Endothelial cell of umbilical vein (primary cell): Measurements from ENCODE around the gene PXN. TPM values are rescaled to one million over a fixed set of nuclear protein-coding genes. Genes with fewer than 3 reads are reported as not detected.

Source experiments
- BruUV-seq: library from RNA; stranded (reverse); fragments of 400-500 nt; replicated peaks from 2 replicates; lab custom pipeline; 2021; lab: Mats Ljungman, UMichigan
- CTCF ChIA-PET: fragments of 300-600, 350-600 bp; sonication (Branson Sonifier 250); formaldehyde crosslinking; loops from one replicate; lab custom pipeline; 2021; ENCODE audit warnings: antibody characterized with exemption, inconsistent platforms; lab: Charles Lee
- POLR2A ChIA-PET: fragments of 300-600, 350-600 bp; sonication (Branson Sonifier 250); formaldehyde crosslinking; loops from one replicate; lab custom pipeline; 2021; ENCODE audit warnings: antibody characterized with exemption, inconsistent platforms; lab: Charles Lee
- DNase-seq: peaks from one replicate; pipeline ENCODE4 v3.0.0-alpha.2; 2011; ENCODE audit warnings: low read depth, low spot score
- FAIRE-seq: peaks from 2 replicates; lab custom pipeline; 2011; peaks lifted over from hg19 to GRCh38; lab: Jason Lieb, UNC
- H2AFZ ChIP-seq: 2 replicates; pipeline ENCODE4 v1.6.0; 2012; ENCODE audit warnings: low read depth, low read length, control low read depth, inconsistent platforms
- H3K27ac ChIP-seq: 2 replicates; pipeline ENCODE4 v1.5.1; 2011; ENCODE audit warnings: low read depth, mild to moderate bottlenecking, control low read depth, low read length, moderate library complexity; ENCODE audit not compliant: insufficient read depth
- H3K27me3 ChIP-seq, 2 experiments: 2 replicates each; pipeline versions ENCODE4 v1.6.0 to v1.6.1; 2011; ENCODE audit warnings: low read length in 2 of 2, mixed read lengths in 1 of 2; ENCODE audit not compliant: control insufficient read depth in 2 of 2, insufficient read depth in 2 of 2
- H3K36me3 ChIP-seq, 2 experiments: 2 replicates in 1 of 2; 3 replicates in 1 of 2; pipeline ENCODE4 v1.5.1; 2011; ENCODE audit warnings: low read length in 2 of 2, mild to moderate bottlenecking in 1 of 2, moderate library complexity in 1 of 2; ENCODE audit not compliant: control insufficient read depth in 2 of 2, insufficient read depth in 2 of 2; ENCODE audit errors: extremely low read depth in 1 of 2
- H3K4me1 ChIP-seq: 3 replicates; pipeline ENCODE4 v1.5.1; 2011; ENCODE audit warnings: mild to moderate bottlenecking, low read length; ENCODE audit not compliant: control insufficient read depth, insufficient read depth; ENCODE audit errors: extremely low read depth
- H3K4me2 ChIP-seq: 2 replicates; pipeline ENCODE4 v1.6.1; 2011; ENCODE audit warnings: low read length, control low read depth, mixed read lengths; ENCODE audit not compliant: insufficient read depth
- H3K4me3 ChIP-seq, 3 experiments: fragments of 200-600 bp in 1 of 3; sonication (generic), shearing (Covaris generic) in 1 of 3; replicated peaks in 1 of 3; 2 replicates each; pipeline ENCODE4 v1.5.1; 2011 to 2016; ENCODE audit warnings: control low read depth in 3 of 3, low read length in 3 of 3, mild to moderate bottlenecking in 2 of 3, inconsistent platforms in 1 of 3, low read depth in 1 of 3, moderate library complexity in 1 of 3; ENCODE audit not compliant: insufficient read depth in 1 of 3
- H3K79me2 ChIP-seq: 2 replicates; pipeline ENCODE4 v1.6.0; 2012; ENCODE audit warnings: low read length, inconsistent platforms; ENCODE audit not compliant: control insufficient read depth, insufficient read depth
- H3K9ac ChIP-seq: replicated peaks from 2 replicates; pipeline ENCODE3; 2011; ENCODE audit warnings: low read length, control low read depth; ENCODE audit not compliant: insufficient read depth; ENCODE audit errors: extremely low read depth
- H3K9me1 ChIP-seq: replicated peaks from 3 replicates; pipeline ENCODE4 v1.6.0; 2011; ENCODE audit warnings: mild to moderate bottlenecking, low read length; ENCODE audit not compliant: control insufficient read depth, insufficient read depth; ENCODE audit errors: extremely low read depth
- H3K9me3 ChIP-seq: replicated peaks from 2 replicates; pipeline ENCODE4 v1.5.1; 2012; ENCODE audit warnings: low read length, inconsistent platforms; ENCODE audit not compliant: control insufficient read depth, insufficient read depth
- H4K20me1 ChIP-seq: replicated peaks from 2 replicates; pipeline ENCODE3; 2011; ENCODE audit warnings: mild to moderate bottlenecking, low read length; ENCODE audit not compliant: control insufficient read depth, insufficient read depth; ENCODE audit errors: extremely low read depth
- EZH2 ChIP-seq: IDR thresholded peaks from 2 replicates; pipeline ENCODE4 v1.6.1; 2012; ENCODE audit warnings: borderline replicate concordance, low read depth, mild to moderate bottlenecking, moderate library complexity, low read length, inconsistent platforms; ENCODE audit not compliant: severe bottlenecking
- FOS ChIP-seq: IDR thresholded peaks from 2 replicates; pipeline ENCODE4 v1.6.1; 2011; ENCODE audit warnings: mild to moderate bottlenecking, low read length, moderate library complexity, borderline replicate concordance; ENCODE audit not compliant: insufficient read depth
- GATA2 ChIP-seq: IDR thresholded peaks from 2 replicates; pipeline ENCODE4 v1.7.0; 2011; ENCODE audit warnings: low read depth, mild to moderate bottlenecking, moderate library complexity, mixed read lengths, low read length; ENCODE audit not compliant: insufficient read length, insufficient read depth
- JUN ChIP-seq: IDR thresholded peaks from 2 replicates; pipeline ENCODE4 v1.6.1; 2011; ENCODE audit warnings: borderline replicate concordance, low read depth; ENCODE audit not compliant: insufficient read length, insufficient read depth
- MYC ChIP-seq: IDR thresholded peaks from one replicate; pipeline ENCODE4 v1.6.1; 2011; ENCODE audit warnings: mild to moderate bottlenecking, low read depth, low read length
- POLR2A ChIP-seq: IDR thresholded peaks from 2 replicates; pipeline ENCODE4 v1.6.1; 2012; ENCODE audit warnings: low read depth, mild to moderate bottlenecking, control low read depth, low read length
- POLR2AphosphoS5 ChIP-seq: IDR thresholded peaks from 2 replicates; pipeline ENCODE4 v1.6.1; 2012; ENCODE audit warnings: low read depth, mild to moderate bottlenecking, control low read depth, low read length, moderate library complexity; ENCODE audit not compliant: insufficient read depth
- dilution Hi-C: fragments of 300-500 bp; cut with MboI; formaldehyde crosslinking; loops from one replicate; pipeline ENCODE4 v1.15.0; 2019; ENCODE audit warnings: low sequenced_read_pairs; ENCODE audit not compliant: extremely low pct_ligation_motif_present
- intact Hi-C: fragments of 100-400 bp; cut with micrococcal nuclease; formaldehyde crosslinking; loops from one replicate; pipeline ENCODE4 v1.10.0; 2022
- polyA plus RNA-seq, 4 experiments: library from polyadenylated mRNA; depleted of rRNA in 3 of 4; stranded (reverse) in 3 of 4; unstranded in 1 of 4; fragments of >200 nt; gene quantifications; 2 replicates each; pipeline versions ENCODE4 v1.2.1 to v1.2.3, GENCODE V29; 2011 to 2012; ENCODE audit warnings: missing spikeins in 1 of 4
- total RNA-seq: library from RNA; stranded (reverse); gene quantifications from 2 replicates; pipeline ENCODE4 v1.2.3, GENCODE V29; 2021
- TF ChIP-seq, protein P1 (sequence below), 2 donors: IDR thresholded peaks; 1 replicate in 1 of 2; 2 replicates in 1 of 2; pipeline ENCODE4 v1.5.1; 2011; ENCODE audit warnings: low read length in 2 of 2, mild to moderate bottlenecking in 2 of 2, moderate library complexity in 2 of 2, control low read depth in 1 of 2, inconsistent platforms in 1 of 2, low read depth in 1 of 2; ENCODE audit not compliant: insufficient read depth in 1 of 2; ENCODE audit errors: extremely low read depth in 1 of 2
- TF ChIP-seq, protein P2 (sequence below): IDR thresholded peaks from 2 replicates; pipeline ENCODE4 v1.6.1; 2011; ENCODE audit not compliant: insufficient read depth, insufficient read length

Gene PXN
- total and polyA plus RNA-seq, 2 donors (not counting 3 experiments of a cell fraction or from before 2014, with no cell fraction given), result 132 to 258 TPM

- intact Hi-C loops, result no loop called here
- POLR2A ChIA-PET, result no interaction called here
Observed at GRCh38 chr12:120284381-120284780, 18.9 kb upstream of the PXN start.

More at GRCh38 chr12:120284381-120284780, 18.9 kb upstream of the PXN start:
- no peaks in the 10 kb centered on the region for H3K36me3 ChIP-seq
- no peaks in the 10 kb centered on the region for H3K4me1 ChIP-seq
- H3K27ac ChIP-seq, result no peak overlapping the region
- no peaks in the 10 kb centered on the region for H3K9me3 ChIP-seq
- no peak for DNase-seq
- no peak overlapping the region for H3K4me2 ChIP-seq
- H3K9me1 ChIP-seq, result no peaks in the 10 kb centered on the region
- CTCF ChIA-PET, result interaction anchor here (1.8 kb wide), 1 partner anchor 18 kb away, joined by 4 read pairs; the partner anchor contains the start of gene SIRT4
- no TSS peak for BruUV-seq
- no peak overlapping the region for H3K4me3 ChIP-seq
- dilution Hi-C loops, result no loop called here
- H3K27me3 ChIP-seq, result no peaks in the 10 kb centered on the region
- no peaks in the 10 kb centered on the region for H4K20me1 ChIP-seq
- TF ChIP-seq JUN (no peak), POLR2AphosphoS5 (no peak), EZH2 (no peak), POLR2A (no peak), FOS (no peak), GATA2 (no peak), MYC (no peak)
- TF ChIP-seq, protein P1, sequence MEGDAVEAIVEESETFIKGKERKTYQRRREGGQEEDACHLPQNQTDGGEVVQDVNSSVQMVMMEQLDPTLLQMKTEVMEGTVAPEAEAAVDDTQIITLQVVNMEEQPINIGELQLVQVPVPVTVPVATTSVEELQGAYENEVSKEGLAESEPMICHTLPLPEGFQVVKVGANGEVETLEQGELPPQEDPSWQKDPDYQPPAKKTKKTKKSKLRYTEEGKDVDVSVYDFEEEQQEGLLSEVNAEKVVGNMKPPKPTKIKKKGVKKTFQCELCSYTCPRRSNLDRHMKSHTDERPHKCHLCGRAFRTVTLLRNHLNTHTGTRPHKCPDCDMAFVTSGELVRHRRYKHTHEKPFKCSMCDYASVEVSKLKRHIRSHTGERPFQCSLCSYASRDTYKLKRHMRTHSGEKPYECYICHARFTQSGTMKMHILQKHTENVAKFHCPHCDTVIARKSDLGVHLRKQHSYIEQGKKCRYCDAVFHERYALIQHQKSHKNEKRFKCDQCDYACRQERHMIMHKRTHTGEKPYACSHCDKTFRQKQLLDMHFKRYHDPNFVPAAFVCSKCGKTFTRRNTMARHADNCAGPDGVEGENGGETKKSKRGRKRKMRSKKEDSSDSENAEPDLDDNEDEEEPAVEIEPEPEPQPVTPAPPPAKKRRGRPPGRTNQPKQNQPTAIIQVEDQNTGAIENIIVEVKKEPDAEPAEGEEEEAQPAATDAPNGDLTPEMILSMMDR (IDR thresholded peaks at IDR 0.05; ENCODE audit: extremely low read depth in 1 of 2, insufficient read depth in 1 of 2, low read depth in 1 of 2, low read length in 2 of 2), result no peak
- TF ChIP-seq, protein P2, sequence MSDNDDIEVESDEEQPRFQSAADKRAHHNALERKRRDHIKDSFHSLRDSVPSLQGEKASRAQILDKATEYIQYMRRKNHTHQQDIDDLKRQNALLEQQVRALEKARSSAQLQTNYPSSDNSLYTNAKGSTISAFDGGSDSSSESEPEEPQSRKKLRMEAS, result no peak
- no peak overlapping the region for H3K9ac ChIP-seq
- no peak overlapping the region for H2AFZ ChIP-seq
- no peak for FAIRE-seq
- no peaks in the 10 kb centered on the region for H3K79me2 ChIP-seq
